SU-DHL-6 (cell line): ENCODE measurements around the gene ROMO1.

Experiments used
- EZH2phosphoT487 ChIP-seq: fragments of 200-600 bp; sonication (generic), shearing (Covaris generic); conservative IDR thresholded peaks from 2 replicates; pipeline ENCODE4 v1.6.1; 2018; ENCODE audit warnings: mild to moderate bottlenecking, antibody characterized with exemption, low read length, moderate library complexity, mixed read lengths
- TF ChIP-seq, protein P1 (sequence below): fragments of 200-600 bp; sonication (generic); IDR thresholded peaks from one replicate; pipeline ENCODE4 v1.5.1; 2017; ENCODE audit warnings: antibody characterized with exemption, mild to moderate bottlenecking, low read length, moderate library complexity; ENCODE audit not compliant: insufficient read depth, poor library complexity, severe bottlenecking

DNA sequence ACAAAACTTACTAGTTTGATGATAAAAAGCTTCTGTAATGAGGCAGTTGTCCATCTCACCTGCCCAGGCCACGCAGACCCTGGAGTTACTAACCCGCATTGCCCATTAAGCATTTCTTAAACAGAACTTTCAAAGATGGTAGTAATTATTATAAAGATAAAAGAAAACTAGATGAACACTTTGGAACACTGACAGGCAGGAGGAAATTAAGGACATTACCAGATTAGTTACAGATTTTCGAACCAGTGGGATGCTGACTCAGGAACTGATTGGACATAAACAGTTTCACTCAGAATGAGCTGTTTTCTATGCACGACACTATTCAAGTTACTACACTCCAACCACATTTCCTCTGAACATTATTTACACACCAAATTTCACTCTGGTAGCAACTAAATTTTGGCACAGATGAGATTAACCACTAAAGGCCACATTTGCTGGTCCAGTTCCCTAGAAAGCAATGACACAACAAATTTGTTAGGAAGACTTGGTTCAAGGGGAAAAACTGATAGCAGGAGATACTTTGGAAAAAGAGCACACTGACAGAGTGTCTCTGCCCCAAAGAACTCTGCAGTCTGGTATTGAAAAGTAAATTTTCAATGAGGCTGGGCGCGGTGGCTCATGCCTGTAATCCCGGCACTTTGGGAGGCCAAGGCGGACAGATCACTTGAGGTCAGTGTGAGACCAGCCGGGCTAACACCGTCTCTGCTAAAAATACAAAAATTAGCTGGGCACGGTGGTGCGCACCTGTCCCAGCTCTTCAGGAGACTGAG is 3.0 kb downstream of the ROMO1 start:
- TF ChIP-seq, protein P1, sequence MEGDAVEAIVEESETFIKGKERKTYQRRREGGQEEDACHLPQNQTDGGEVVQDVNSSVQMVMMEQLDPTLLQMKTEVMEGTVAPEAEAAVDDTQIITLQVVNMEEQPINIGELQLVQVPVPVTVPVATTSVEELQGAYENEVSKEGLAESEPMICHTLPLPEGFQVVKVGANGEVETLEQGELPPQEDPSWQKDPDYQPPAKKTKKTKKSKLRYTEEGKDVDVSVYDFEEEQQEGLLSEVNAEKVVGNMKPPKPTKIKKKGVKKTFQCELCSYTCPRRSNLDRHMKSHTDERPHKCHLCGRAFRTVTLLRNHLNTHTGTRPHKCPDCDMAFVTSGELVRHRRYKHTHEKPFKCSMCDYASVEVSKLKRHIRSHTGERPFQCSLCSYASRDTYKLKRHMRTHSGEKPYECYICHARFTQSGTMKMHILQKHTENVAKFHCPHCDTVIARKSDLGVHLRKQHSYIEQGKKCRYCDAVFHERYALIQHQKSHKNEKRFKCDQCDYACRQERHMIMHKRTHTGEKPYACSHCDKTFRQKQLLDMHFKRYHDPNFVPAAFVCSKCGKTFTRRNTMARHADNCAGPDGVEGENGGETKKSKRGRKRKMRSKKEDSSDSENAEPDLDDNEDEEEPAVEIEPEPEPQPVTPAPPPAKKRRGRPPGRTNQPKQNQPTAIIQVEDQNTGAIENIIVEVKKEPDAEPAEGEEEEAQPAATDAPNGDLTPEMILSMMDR: no peak
- TF ChIP-seq EZH2phosphoT487: no peak
